NCI-H446 (cell line): ENCODE results near the gene CYP4A22.
"Not testable (repeated sequence)": the region's sequence is repeated elsewhere in the genome, so short reads cannot be mapped to it uniquely, and the experiment has no call there.

Experiments
- DNase-seq, 2 experiments: peaks; one replicate each; lab custom pipeline; 2025; lab: John Stamatoyannopoulos, UW

The CYP4A22 gene

DNA sequence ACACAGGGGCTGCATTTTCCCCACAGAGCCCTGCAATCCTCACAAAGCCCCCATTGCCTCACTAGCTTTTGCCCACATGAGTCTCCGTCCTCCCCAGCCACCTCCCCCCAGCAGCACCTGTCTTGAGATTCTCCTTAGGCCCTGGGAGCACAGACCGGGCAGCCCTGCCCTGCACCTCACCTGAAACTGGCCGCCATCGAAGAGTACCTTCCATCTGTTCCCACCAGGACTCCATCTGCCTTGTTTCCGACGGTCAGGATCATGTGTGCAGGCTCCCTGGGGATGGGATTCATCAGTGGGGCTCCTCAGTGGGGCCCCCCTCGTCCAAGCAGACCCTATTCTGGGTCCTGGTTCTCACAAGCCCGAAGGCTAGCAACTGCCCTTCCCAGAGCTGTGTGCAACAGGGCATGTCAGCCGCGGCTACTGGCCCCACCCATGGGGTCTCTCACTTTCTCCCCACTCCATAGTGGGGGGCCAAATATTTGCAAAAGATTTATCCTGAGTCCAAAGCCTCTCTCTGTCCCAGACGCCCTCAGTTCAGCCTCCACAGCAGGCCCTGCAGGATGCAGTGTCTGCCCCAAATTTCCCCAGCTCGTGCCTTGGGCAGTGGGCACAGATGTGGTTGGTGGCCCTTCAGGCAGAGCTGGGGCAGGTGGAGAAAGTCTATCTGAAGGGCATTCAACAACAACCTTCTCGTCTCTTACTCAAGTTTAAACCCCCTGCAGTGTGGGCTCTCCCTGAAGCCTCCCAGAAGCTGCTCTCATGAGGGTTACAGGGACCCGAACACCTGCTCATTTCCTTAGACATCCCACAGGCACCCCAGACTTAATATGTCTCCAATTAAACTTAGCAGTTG is 47.8 kb downstream of the CYP4A22 start:
- no peak for DNase-seq

DNA sequence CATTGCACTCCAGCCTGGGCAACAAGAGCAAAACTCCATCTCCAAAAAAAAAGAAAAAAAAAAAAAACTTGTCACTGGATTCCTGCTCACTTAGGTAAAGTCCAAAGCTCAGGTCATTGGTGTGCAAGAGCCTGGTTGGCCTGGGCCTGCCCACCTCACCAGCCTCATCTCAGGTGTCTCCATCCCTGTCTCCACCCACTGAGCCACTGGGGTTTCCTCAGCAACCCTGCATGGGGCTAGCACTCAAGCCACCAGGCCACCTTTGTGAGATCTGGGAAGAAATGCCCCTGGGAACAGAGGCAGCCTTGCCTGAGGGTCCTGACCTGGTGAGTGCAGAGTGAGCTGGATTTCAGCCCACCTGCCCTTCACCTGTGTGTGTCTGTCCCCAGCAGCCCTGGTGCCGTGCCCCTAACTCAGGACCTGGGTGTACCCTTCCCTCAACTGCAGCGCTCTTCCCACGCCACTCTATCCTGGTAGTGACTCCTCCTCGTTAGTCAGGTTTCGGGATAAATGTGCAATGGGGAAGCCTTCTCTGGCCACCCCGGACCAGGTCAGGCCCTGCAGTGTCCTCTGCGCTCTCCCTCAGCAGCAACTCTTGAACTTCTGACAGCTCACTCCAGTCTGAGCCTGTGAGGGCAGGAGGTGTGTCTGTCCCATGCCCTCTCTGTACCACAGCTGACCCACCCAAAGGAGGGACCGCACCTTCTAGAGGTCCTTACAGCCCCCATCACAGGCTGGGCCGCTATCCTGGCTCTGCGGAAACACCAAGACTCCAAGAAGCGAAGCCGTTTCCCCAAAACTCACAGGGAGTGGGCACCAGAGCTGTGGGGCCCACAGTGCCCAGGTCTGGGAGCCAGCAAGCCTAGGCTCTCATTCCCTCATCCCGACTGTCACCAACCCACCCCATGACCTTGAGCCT is 49.3 kb downstream of the CYP4A22 start:
- no peak for DNase-seq

DNA sequence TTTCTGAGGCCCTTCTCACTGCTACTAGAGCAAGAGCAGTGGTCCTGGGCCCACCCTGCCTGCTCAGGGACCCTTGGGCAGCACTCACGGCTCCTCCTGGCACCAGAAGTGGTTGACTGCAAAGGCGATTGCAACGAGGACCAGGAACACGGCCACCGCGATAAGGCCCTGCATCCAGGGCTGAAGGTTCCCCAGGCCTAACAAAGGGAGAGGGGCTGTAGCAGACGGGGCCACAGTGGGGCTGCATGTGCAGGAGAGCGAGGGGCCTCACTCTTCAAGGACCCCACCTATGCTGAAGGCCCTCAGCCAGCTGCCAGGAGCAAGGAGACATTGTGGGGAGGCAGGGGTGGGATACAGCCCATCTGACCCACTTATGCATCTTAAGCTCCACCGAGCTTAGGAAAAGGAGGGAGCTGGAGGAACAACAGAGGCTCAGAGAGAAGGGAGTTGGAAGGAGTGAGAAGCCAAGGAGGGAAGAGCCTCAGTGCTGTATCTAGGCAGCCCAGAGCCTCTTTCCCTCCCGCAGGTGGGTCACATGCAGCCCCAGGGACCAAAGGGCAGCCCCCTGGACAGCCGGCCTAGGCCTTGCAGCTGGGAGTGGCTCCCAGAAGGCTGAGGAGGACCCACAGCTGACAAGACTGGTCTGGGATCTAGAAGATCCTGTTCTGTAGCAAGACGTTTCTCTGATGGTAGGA is 50.1 kb downstream of the CYP4A22 start:
- DNase-seq, result no peak

DNA sequence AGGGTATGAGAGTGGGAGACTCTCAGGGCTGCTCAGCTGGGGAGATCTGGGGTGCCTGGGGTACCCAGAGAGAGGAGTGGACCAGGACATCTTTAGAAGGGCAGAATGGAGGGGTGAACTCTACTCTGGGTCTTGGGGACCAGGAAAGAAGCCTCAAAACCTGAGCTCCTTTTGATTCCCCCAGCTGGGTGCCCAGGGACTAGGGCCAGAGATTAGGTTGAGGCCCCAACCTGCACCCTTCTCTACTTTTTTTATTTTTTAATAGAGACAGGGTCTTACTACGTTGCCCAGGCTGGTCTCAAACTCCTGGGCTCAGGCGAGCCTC is 50.6 kb downstream of the CYP4A22 start:
- DNase-seq, result no peak

DNA sequence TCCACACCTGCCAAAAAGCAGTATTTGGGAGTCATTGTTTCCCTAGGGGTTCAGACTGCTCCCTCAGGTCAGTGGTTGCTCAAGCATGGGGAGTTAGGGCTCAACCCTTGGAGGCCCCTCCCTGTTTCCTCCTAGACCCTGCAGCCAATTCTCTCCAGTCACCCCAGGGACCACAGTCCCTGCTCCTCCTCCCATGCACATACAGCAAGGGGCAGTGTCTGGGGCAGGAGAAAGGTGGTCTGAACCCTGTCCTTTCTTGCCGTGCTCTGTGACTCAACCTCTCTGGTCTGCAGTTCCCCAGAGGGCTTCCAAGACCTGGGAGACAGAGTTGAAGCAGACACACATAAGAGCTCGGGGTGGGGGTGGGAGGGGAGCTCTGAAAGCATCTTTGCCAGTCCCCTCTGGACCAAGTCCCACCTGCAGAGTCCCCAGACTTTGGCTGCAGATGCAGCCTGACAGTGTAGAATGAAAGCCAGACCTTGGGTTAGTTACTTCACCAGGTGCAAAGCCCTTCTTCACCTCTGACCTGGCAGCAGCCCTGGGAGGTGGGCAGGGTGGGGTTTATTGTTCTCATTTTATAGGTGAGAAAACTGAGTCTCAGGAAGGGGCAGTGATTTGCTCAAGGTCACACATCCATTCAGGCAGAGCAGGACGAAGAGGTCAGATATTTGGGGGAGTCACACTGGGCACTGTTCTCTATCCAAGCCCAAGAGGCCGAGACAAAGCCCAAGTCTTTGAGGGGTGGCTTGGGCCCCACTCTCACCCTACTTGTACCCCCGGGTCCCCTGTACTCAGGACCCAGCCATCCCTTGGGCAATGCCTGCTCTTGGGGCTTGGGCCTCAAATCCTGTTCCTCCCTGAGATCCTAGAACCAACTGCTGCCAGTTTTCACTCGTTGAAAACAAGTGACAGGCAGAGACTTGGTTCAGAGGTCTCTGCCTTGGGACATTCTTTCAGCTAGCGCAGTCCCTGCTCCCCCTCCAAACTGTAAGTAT is 51.8 kb downstream of the CYP4A22 start:
- DNase-seq, result no peak

DNA sequence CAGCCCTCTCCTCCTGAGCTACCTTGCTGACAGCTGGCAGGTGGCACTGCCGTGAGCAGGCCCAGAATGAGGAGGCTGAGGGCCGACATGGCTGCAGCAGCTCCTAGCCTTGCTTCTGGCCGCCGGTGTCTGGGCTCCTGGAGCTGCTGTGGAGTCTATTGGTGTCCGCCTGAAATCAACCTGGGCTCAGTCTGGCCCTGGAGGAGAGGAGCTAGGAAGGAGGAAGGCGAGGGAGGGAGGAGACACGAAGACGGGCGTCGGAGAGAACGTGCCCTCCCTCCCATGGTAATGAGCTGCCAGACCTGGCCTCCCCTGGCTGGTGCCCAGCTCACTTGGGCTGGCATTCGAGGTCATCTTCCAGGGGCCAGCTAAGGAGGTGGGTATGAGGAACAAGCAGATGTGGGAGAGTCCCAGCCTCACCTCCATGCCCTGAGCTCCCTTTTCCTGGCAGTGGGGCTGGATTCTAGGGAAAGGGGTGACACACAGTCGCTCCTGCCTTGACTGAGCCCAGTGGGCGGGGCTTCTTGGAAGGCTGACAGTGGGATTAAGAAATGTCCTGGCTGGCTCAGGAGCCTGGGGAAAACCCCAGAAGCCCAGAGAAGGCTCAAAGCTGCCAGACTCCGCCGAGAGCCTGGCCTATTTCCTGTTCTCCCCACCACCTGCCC is 52.7 kb downstream of the CYP4A22 start, which contains the start of gene PDZK1IP1:
PDZK1IP1 (minus strand) TSS at position 193 of the 665 bp plus-strand sequence; CDS start at position 89, 104 bp downstream.
- peak in 1 of 2 experiments; percentile 15 for DNase-seq

DNA sequence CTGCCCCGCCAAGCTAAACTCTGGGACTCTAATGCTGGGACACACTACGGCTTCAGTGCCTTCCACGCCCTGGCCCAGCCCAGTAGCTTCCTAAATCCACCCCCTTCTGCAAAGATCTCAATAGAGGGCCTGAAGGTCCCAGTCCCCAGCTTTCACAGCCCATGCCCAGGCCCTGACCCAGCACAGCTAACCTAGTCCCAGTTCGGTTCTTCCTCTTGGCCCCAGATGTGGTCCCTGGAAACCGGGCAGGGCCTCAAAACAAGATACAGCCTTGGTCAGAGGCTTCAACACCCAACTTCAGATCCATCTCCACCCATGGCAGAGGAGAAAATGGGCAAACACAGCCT is 53.2 kb downstream of the CYP4A22 start:
- no peak for DNase-seq

DNA sequence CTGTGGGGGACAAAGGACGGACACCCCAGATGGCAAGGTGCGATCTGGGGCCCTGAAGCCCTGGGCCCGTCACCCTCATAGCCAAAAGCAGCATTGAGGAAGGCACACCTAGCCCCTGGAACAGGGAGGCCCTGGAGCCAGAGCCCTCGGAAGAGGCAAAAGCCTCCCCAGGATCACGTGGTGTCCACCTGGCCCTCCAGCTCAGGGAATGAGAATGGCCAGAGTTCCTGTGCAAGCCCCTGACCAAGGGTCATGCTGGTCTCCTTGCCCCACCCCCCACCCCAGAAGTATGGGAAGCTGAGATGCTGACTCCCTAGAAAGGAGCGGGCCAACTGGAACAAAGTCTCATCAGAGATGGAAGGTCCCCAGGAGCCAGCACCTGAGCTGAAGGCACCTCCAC is 53.6 kb downstream of the CYP4A22 start:
- no peak for DNase-seq

DNA sequence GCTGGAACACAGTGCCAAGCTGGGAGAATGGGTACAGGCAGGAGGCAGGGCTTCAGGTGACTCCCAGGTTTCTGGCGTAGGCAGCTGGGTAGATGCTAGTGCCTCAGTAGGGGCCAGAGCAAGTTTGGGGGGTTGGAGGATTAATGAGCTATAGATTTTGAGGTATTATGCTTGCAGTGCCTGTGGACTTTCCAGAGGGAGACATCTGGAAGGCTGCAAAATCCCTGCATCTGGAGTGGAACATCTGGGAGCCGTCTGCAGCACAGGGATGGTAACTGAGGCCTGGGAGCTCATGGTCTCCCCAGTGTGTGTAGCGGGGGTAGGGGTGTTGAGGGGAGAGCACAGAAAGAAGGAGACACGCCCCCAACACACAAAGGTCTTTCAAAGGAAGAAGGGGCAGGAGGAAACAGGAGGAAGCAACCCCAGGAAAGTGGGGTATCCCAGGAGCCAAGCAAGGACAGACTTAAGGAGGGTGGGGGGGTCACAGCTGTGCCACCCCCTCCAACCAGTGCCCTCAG is 54.8 kb downstream of the CYP4A22 start:
- DNase-seq, result no peak

DNA sequence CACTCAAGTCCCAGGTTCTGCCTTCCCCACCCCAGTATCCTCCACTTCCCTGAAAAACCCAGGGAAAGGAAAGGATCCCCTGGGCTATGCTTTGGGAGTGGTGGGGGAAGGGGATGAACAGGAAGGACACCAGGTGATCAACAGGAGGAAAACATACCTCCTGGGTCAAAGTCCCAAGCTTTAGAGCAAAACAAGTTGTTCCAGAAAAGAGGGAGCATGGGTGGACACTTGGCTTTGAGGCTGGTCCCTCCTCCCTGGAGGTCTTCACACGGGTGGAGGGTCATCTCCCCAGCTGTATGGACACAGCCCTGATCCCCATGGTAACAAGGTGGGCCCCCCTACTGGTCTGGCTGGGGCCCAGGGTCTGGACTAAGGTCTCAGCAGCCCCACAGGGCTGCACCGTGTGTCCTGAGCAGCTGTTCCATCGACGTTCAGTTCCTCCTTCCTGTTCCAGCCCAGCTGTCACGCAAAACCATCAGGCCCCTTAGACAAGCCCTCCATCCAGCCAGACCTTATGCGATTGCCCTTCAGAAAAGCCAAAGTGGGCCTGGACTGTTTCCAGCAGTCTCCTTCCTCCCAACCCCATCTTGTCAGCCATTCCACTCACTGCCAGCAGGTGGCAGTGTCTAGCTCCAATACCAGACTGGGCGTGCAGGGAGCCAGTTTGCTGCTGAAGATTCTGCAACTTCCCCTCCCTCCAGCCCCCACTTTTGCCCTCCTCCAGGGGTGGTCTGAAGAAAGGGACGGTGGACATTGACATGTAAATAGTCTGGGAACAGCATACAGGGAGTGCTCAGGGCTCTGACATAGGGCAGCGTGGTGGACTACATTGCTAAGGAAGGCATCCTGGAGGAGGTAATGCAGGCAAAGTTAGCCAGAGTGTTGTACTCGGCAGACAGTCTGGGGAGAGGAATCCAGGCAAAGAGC is 55.5 kb downstream of the CYP4A22 start:
- peak; percentile 63 to 79 for DNase-seq

DNA sequence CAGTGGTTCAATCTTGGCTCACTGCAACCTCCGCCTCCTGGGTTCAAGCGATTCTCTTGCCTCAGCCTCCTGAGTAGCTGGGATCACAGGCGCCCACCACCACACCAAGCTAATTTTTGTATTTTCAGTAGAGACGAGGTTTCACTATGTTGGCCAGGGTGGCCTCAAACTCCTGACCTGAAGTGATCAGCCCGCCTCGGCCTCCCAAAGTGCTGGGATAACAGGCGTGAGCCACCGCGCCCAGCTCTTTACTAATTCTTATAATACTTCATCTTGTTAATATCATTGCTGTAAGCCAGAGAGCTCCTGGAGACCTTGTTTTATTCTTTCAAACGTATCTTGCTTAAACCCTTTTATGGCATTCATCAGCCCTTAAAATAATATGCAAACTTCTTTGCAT is 56.3 kb downstream of the CYP4A22 start:
- DNase-seq, result not testable (repeated sequence)

DNA sequence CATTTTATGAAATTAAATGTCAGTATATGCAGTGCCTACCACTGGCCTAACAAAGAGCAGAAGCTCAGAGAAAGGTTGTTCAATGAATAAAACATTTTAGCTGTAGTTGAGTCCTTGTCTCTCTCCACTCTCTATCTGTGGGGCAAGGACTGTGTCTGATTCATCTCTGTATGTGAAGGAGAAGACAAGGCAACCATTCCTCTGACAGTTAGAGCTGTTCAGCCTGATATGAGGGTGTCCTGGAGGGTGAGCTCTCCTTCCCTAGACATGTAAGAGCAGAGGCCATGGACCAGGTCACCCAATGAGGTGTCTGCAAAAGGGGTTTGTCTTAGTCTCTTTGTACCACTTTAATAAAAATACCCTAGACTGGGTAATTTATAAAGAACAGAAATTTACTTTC is 57.1 kb downstream of the CYP4A22 start:
- no peak for DNase-seq

DNA sequence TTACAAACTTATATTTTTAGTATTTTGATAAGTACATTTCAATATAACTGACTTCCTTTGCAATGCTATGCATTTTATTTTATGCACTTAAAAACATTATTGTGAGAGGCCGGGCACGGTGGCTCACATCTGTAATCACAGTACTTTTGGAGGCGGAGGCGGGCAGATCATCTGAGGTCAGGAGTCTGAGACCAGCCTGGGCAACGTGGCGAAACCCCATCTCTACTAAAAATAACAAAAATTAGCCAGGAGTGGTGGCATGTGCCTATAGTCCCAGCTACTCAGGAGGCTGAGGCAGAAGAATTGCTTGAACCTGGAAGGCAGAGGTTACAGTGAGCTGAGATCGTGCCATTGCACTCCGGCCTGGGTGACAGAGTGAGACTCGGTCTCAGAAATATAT is 58.7 kb downstream of the CYP4A22 start:
- not testable (repeated sequence) for DNase-seq

DNA sequence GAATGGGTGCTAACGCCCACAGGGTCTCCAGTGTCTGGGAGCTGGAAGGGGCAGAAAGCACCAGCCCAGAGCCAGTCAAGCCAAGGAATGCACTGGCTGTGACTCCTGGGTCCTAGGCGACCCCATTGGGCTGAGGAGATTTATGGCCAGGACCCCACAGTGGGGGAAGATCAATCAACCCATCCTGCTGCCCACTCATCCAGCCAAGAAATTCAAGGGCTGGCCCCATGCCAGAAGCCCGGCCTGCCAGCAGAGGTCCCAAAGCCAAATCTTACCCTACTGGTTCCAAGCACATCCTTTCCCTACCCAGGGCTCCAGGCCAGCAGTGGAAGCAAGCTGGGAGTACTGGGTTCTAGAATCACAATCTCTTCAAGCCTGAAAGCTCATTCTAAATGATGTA is 59.4 kb downstream of the CYP4A22 start:
- DNase-seq, result peak in 1 of 2 experiments; percentile 28

DNA sequence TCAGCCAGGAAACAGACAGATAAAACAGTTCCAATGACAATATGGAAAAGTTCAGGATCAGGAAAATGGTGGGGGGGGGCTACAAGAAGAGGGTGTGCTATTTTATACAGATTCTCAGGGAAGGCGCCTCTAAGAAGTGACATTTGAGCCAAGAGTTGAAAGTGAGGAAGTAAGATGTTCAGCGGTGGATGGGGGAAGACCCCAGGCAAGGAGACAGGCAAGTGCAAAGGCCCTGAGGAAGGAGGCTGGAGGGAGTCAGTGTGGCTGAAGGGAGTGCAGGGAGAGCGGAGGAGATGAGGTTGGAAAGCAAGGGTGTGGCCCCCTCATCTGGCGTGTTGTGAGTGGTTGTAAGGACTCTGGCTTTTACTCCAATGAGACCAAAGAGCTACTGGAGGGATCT is 61.0 kb downstream of the CYP4A22 start:
- no peak for DNase-seq
